Neuronal stem cell (in vitro differentiated cells): ENCODE data around the gene TMED9.

Experiments
- DNase-seq: peaks from one replicate; pipeline ENCODE4 v3.0.0-alpha.2; 2013; ENCODE audit warnings: low spot score
- H2AFZ ChIP-seq: one replicate; pipeline ENCODE4 v1.6.1; 2013; ENCODE audit warnings: mild to moderate bottlenecking, low read length, inconsistent platforms
- H2AK5ac ChIP-seq: 2 replicates; pipeline ENCODE4 v1.6.1; 2013; ENCODE audit warnings: low read depth, mild to moderate bottlenecking, inconsistent platforms, low read length, moderate library complexity, mixed read lengths
- H2BK120ac ChIP-seq: 2 replicates; pipeline ENCODE4 v1.6.1; 2013; ENCODE audit warnings: low read depth, mild to moderate bottlenecking, inconsistent platforms, low read length, moderate library complexity, mixed read lengths
- H2BK12ac ChIP-seq: one replicate; pipeline ENCODE4 v1.6.1; 2013; ENCODE audit warnings: low read length, inconsistent platforms
- H2BK15ac ChIP-seq: 2 replicates; pipeline ENCODE4 v1.6.1; 2013; ENCODE audit warnings: mild to moderate bottlenecking, low read length, inconsistent platforms, mixed read lengths
- H2BK5ac ChIP-seq: one replicate; pipeline ENCODE4 v1.6.1; 2013; ENCODE audit warnings: inconsistent platforms, mild to moderate bottlenecking, low read length, moderate library complexity
- H3K14ac ChIP-seq: one replicate; pipeline ENCODE4 v1.6.1; 2013; ENCODE audit warnings: low read length, inconsistent platforms
- H3K18ac ChIP-seq: 2 replicates; pipeline ENCODE4 v1.6.1; 2013; ENCODE audit warnings: low read length, inconsistent platforms
- H3K23ac ChIP-seq: 2 replicates; pipeline ENCODE4 v1.6.1; 2013; ENCODE audit warnings: low read depth, mild to moderate bottlenecking, mixed read lengths, low read length, inconsistent platforms; ENCODE audit not compliant: poor library complexity
- H3K27ac ChIP-seq: replicated peaks from 3 replicates; pipeline ENCODE4 v1.5.1; 2013; ENCODE audit warnings: low read length, inconsistent platforms
- H3K27me3 ChIP-seq, 3 experiments: 2 replicates each; pipeline ENCODE4 v1.6.1; 2013; ENCODE audit warnings: low read length in 3 of 3, mild to moderate bottlenecking in 2 of 3, inconsistent platforms in 1 of 3, low read depth in 1 of 3, mixed read lengths in 1 of 3, moderate library complexity in 1 of 3; ENCODE audit not compliant: control insufficient read depth in 3 of 3, insufficient read depth in 3 of 3
- H3K36me3 ChIP-seq, 2 donors: replicated peaks in 1 of 2; 2 replicates each; pipeline ENCODE4 v1.6.1; 2013; ENCODE audit warnings: low read length in 2 of 2; ENCODE audit not compliant: control insufficient read depth in 2 of 2, insufficient read depth in 2 of 2
- H3K4ac ChIP-seq: 2 replicates; pipeline ENCODE4 v1.6.1; 2013; ENCODE audit warnings: inconsistent platforms, mild to moderate bottlenecking, low read length, moderate library complexity
- H3K4me1 ChIP-seq, 2 donors: 1 replicate in 1 of 2; 2 replicates in 1 of 2; pipeline ENCODE4 v1.6.1; 2013; ENCODE audit warnings: low read length in 2 of 2, low read depth in 1 of 2; ENCODE audit not compliant: control insufficient read depth in 2 of 2, insufficient read depth in 1 of 2
- H3K4me2 ChIP-seq: one replicate; pipeline ENCODE4 v1.6.1; 2013; ENCODE audit warnings: mild to moderate bottlenecking, low read length, inconsistent platforms; ENCODE audit not compliant: insufficient read depth, poor library complexity, severe bottlenecking
- H3K4me3 ChIP-seq, 2 donors: 2 replicates each; pipeline ENCODE4 v1.5.1; 2013; ENCODE audit warnings: low read length in 2 of 2, mild to moderate bottlenecking in 2 of 2, inconsistent platforms in 1 of 2, moderate library complexity in 1 of 2
- H3K79me1 ChIP-seq: one replicate; pipeline ENCODE4 v1.6.1; 2013; ENCODE audit warnings: low read depth, mild to moderate bottlenecking, inconsistent platforms, low read length, moderate library complexity
- H3K9ac ChIP-seq: one replicate; pipeline ENCODE4 v1.6.1; 2013; ENCODE audit warnings: mild to moderate bottlenecking, low read depth, low read length, inconsistent platforms; ENCODE audit not compliant: poor library complexity
- H3K9me3 ChIP-seq, 2 donors: replicated peaks in 1 of 2; 2 replicates each; pipeline versions ENCODE3 to v1.6.1; 2013; ENCODE audit warnings: low read length in 2 of 2, mild to moderate bottlenecking in 2 of 2, inconsistent platforms in 1 of 2, low read depth in 1 of 2, mixed read lengths in 1 of 2, moderate library complexity in 1 of 2; ENCODE audit not compliant: control insufficient read depth in 2 of 2, insufficient read depth in 1 of 2
- H4K8ac ChIP-seq: one replicate; pipeline ENCODE4 v1.6.1; 2013; ENCODE audit warnings: low read depth, mild to moderate bottlenecking, inconsistent platforms, low read length, moderate library complexity
- H4K91ac ChIP-seq: one replicate; pipeline ENCODE4 v1.6.1; 2013; ENCODE audit warnings: low read length, low read depth, mild to moderate bottlenecking, inconsistent platforms; ENCODE audit not compliant: poor library complexity
- WGBS, 2 donors: extraction: QIAGEN DNeasy Blood & Tissue Kit; methylation state at CpG; one replicate each; pipeline ENCODE4 v1.1.7; 2013; ENCODE audit warnings: missing lambda C conversion rate in 2 of 2, mixed read lengths in 1 of 2; ENCODE audit not compliant: insufficient read length in 2 of 2, insufficient replicate concordance in 1 of 2; ENCODE audit errors: extremely low coverage in 2 of 2; 5-methylcytosine and 5-hydroxymethylcytosine counted together

Gene TMED9

DNA sequence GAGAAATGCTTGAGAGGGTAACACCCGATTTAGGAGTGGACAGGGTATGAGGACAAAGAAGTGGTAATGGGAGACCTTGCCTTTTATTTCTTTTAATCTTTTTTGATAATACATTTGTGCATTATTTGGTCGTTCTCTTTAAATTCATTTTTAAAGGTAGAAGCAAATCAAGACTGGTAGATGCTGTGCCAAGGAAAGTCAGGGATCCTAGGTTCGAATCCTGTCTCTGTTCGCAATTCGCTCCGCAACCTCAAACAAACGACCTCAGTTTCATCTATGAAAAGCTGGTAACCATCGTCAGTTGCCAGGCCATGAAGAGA, 353 bp upstream of the TMED9 start:
- H3K9me3 ChIP-seq: no peaks in the 10 kb centered on the region
- H3K4me2 ChIP-seq: peak overlapping the region; percentile 97
- no peak overlapping the region for H4K91ac ChIP-seq
- H3K23ac ChIP-seq: no peak overlapping the region
- no peak overlapping the region for H2BK120ac ChIP-seq
- peak overlapping the region; percentile 95 for H2AFZ ChIP-seq
- no peak overlapping the region for H3K4ac ChIP-seq
- H3K27ac ChIP-seq: no peak overlapping the region
- H4K8ac ChIP-seq: no peak overlapping the region
- H3K36me3 ChIP-seq: peaks cover 29 to 36% of the 10 kb centered on the region in 2 donors
- peaks cover 0 to 26% (median 0%) of the 10 kb centered on the region in 3 experiments for H3K27me3 ChIP-seq
- peak overlapping the region; percentile 85 to 99 for H3K4me3 ChIP-seq
- no peak for DNase-seq
- H3K14ac ChIP-seq: no peak overlapping the region
- no peak overlapping the region for H3K18ac ChIP-seq
- H3K79me1 ChIP-seq: peaks cover 5% of the 10 kb centered on the region
- H3K4me1 ChIP-seq: peaks cover 3 to 4% of the 10 kb centered on the region in 2 donors
- H2AK5ac ChIP-seq: no peak overlapping the region
- no CpG with 5 or more reads among the region's 8 CpGs for WGBS, 2 donors
- no peak overlapping the region for H3K9ac ChIP-seq
- H2BK5ac ChIP-seq: no peak overlapping the region
- H2BK12ac ChIP-seq: no peak overlapping the region
- H2BK15ac ChIP-seq: no peak overlapping the region

DNA sequence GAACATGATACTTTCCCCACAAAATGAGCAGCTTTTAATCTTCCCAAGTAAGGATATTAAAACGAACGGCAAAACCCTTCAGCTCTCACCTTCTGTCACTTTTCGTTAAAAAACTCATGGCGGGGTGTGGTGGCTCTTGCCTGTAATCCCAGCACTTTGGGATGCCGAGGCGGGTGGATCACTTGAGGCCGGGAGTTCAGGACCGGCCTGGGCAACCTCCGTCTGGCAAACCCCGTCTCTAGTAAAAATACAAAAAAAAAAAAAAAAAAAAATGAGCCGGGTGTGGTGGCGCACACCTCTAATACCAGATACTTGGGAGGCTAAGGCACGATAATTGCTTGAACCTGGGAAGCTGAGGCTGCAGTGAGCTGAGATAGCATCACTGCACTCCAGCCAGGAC, 902 bp downstream of the TMED9 start:
- Histone ChIP-seq H3K18ac (no peak overlapping the region), H3K36me3 (peaks cover 29 to 39% of the 10 kb centered on the region in 2 donors), H2BK5ac (no peak overlapping the region), H3K14ac (no peak overlapping the region), H3K4me1 (peaks cover 3 to 4% of the 10 kb centered on the region in 2 donors), H3K9ac (no peak overlapping the region), H4K8ac (no peak overlapping the region), H3K9me3 (no peaks in the 10 kb centered on the region), H3K4me3 (peak overlapping the region; percentile 85 to 99), H2BK120ac (no peak overlapping the region), H3K23ac (no peak overlapping the region), H2BK12ac (no peak overlapping the region), H2BK15ac (no peak overlapping the region), H3K4me2 (peak overlapping the region; percentile 97), H3K27ac (no peak overlapping the region), H2AK5ac (no peak overlapping the region), H4K91ac (no peak overlapping the region), H2AFZ (no peak overlapping the region), H3K79me1 (peaks cover 5% of the 10 kb centered on the region), H3K4ac (no peak overlapping the region), H3K27me3 (peaks cover 0 to 25% (median 0%) of the 10 kb centered on the region in 3 experiments)
- no CpG with 5 or more reads among the region's 13 CpGs for WGBS, 2 donors
- DNase-seq: no peak

DNA sequence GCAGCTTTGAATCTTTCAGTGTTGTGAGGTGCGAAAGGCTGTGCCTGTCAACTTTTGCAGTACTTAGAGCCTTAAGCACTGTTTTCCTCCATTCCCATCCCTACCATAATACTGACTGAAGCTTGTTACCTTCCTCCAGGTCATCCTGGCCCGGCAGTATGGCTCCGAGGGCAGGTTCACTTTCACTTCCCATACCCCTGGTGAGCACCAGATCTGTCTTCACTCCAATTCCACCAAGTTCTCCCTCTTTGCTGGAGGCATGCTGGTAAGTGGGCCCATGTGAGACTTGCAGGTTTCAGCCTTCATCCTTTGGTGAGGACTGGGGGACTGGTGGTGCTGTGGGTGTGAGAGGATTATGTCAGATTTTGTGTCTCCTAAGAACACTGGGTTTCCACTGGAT, 1.5 kb downstream of the TMED9 start:
- no CpG with 5 or more reads among the region's 3 CpGs for WGBS, 2 donors
- Histone ChIP-seq H4K8ac (no peak overlapping the region), H3K4me2 (no peak overlapping the region), H2BK120ac (no peak overlapping the region), H2BK5ac (no peak overlapping the region), H2BK12ac (no peak overlapping the region), H3K9me3 (no peaks in the 10 kb centered on the region), H3K27ac (no peak overlapping the region), H3K23ac (no peak overlapping the region), H2BK15ac (no peak overlapping the region), H3K4ac (no peak overlapping the region), H4K91ac (no peak overlapping the region), H3K4me3 (peak overlapping the region; percentile 11 to 85), H3K4me1 (peaks cover 3 to 4% of the 10 kb centered on the region in 2 donors), H2AFZ (no peak overlapping the region), H2AK5ac (no peak overlapping the region), H3K79me1 (peaks cover 5% of the 10 kb centered on the region), H3K9ac (no peak overlapping the region), H3K27me3 (peaks cover 0 to 21% (median 0%) of the 10 kb centered on the region in 3 experiments), H3K14ac (no peak overlapping the region), H3K36me3 (peaks cover 29 to 39% of the 10 kb centered on the region in 2 donors), H3K18ac (no peak overlapping the region)
- no peak for DNase-seq

DNA sequence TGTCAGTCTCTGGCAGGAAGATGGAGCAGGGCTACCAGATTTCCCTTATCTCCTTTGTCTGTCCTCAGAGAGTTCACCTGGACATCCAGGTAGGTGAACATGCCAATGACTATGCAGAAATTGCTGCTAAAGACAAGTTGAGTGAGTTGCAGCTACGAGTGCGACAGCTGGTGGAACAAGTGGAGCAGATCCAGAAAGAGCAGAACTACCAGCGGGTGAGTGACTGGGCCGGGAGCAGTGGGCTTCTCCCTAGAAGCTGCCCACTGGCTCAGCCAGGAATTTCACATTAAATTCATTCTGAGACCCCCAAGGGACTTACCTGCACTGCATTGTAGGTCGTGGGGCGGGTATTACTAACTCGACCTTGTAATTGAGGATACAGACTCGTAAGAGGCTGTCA, 2.1 kb downstream of the TMED9 start:
- Histone ChIP-seq H2BK120ac (no peak overlapping the region), H3K4ac (no peak overlapping the region), H3K79me1 (peaks cover 5% of the 10 kb centered on the region), H3K36me3 (peaks cover 29 to 39% of the 10 kb centered on the region in 2 donors), H2AK5ac (no peak overlapping the region), H3K23ac (no peak overlapping the region), H3K4me3 (no peak overlapping the region), H4K8ac (no peak overlapping the region), H2BK15ac (no peak overlapping the region), H4K91ac (no peak overlapping the region), H3K14ac (no peak overlapping the region), H3K9ac (no peak overlapping the region), H3K4me2 (no peak overlapping the region), H2BK12ac (no peak overlapping the region), H2AFZ (no peak overlapping the region), H3K27me3 (peaks cover 0 to 15% (median 0%) of the 10 kb centered on the region in 3 experiments), H3K4me1 (peaks cover 3 to 4% of the 10 kb centered on the region in 2 donors), H2BK5ac (no peak overlapping the region), H3K9me3 (no peaks in the 10 kb centered on the region), H3K18ac (no peak overlapping the region), H3K27ac (no peak overlapping the region)
- no CpG with 5 or more reads among the region's 8 CpGs for WGBS, 2 donors
- DNase-seq: no peak
